Measurements from ENCODE around the gene AKR1C3.

AKR1C3 gene

GRCh38 chr10:5142199-5142598 lies 48.0 kb downstream of the AKR1C3 start:
- DNase-seq, result no peak

DNA sequence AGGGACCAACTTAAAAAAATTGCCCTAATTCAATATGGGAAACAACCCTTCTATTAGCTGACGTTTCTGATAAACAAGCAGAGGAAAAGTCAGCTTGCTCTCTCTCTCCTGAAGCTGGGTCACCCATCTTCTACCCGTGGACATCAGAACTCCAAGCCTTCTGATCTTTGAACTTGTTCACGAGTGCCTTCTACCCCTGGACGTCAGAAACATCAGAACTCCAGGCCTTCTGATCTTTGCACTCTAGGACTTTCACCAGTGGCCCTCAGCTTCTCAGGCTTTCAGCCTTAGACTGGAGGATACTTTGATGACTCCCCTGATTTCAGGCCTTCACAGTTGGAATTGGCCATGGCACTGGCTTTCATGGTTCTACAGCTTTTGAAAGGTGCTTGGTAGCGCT lies 48.9 kb downstream of the AKR1C3 start:
- no peak for DNase-seq

- no peak for DNase-seq
Observed at GRCh38 chr10:5146920-5147254, 52.7 kb downstream of the AKR1C3 start.

- no peak for DNase-seq
Observed at GRCh38 chr10:5147255-5147980, 53.2 kb downstream of the AKR1C3 start.

DNA sequence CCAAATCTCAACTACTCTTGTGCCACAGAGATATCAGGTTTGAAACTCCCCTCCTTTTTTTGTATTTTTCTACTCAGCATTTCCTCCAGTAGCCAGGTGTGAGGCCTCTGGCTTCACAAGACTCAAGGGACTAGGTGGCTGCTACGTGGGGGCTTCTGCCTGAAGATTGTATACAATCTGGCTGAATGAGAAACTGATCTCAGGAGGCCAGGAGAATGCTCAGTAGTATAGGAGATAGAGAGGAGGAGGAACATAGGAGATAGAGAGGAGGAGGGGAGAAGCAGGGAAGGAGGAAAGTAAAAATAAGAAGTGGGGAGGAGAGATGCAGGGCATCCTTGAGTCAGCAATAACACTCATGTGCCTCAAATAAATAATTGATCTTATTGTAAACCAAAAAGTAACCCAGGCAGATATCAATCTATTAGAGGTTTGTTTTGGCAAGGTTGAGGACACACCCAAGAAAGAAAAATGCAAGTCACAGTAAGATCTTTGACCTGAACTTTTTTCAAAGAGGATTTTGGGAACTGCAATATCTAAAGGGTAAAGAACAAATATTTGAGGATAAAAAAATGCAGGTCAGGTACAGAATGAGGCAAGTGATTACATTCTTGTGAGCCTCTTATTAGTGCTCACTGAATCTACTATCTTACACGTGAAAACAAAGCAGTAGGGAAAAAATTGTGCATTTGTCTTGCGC lies 53.9 kb downstream of the AKR1C3 start:
- DNase-seq, result no peak

DNA sequence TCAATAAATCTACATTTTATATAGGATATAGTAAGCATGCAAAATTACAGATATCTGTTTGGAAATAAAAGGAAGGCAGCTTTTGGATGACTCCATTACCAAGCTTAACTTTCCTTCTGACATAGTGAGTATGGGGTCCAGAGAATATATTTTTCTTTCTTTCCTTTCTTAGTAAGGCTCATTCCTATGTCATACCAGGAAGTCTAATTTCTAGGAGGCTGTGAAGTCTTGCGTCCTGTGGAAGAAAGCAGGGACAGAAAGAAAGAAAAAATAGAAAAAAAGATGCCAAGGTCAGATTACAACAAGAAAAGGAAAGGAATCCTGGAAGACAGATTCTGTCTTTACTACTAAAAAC lies 54.4 kb downstream of the AKR1C3 start:
- no peak for DNase-seq

DNA sequence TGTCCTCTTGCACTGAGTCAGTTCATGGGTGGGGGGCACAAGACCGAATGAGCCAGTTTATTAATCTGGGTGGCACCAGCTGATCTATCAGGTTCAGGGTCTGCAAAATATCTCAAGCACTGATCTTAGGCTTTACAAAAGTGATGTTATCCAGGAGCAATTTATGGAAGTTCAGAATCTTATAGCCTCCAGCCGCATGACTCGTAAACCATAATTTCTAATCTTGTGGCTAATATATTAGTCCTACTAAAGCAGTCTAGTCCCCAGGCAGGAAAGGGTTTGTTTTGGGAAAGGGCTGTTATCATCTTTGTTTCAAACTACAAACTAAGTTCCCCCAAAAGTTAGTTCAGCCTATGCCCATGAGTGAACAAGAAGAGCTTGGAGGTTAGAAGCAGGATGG lies 56.9 kb downstream of the AKR1C3 start:
- no peak for DNase-seq

DNA sequence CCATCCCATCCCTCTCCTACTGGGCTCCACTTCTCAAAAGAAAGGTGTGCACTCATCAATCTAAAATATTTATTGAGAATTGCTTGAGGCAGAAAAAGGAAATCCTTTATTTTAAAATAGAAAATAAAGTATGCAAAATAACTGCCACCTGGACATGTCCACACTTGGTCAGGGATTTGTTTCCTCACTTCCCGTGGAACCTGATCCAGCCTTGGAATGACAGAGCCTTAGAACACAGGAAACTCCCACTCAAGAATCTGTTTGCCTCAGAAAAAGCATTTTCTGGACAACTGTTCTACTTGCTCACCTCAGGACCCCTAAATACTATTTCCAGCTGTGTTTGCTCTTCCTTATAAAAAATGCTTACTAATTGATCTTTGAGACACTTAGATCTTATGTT lies 61.7 kb downstream of the AKR1C3 start:
- DNase-seq, result no peak
